Measurements from ENCODE around the gene MSL3B.

Gene MSL3B

GRCh38 chr2:233867993-233868532 is at the start of gene MSL3B:
Gene MSL3B, minus strand, starts transcription at chr2:233868386.
- DNase-seq, result peak; percentile 72 to 91 (median 82)

- DNase-seq, result no peak
Measured at GRCh38 chr2:233917116-233917515, 48.9 kb upstream of the MSL3B start, which contains the start of gene TRPM8. Gene TRPM8, plus strand, starts transcription at chr2:233917373. Its CDS starts 9,165 bp downstream, at chr2:233926538.

- no peak for DNase-seq
Measured at GRCh38 chr2:233915128-233915527, 46.9 kb upstream of the MSL3B start.

GRCh38 chr2:233912691-233913423 is 44.7 kb upstream of the MSL3B start:
- peak in 2 of 4 experiments; percentile 16 to 20 for DNase-seq

GRCh38 chr2:233907627-233908026 is 39.4 kb upstream of the MSL3B start:
- no peak for DNase-seq

- no peak for DNase-seq
Measured at GRCh38 chr2:233905945-233906344, 37.8 kb upstream of the MSL3B start.

GRCh38 chr2:233901884-233902283 is 33.7 kb upstream of the MSL3B start:
- DNase-seq, result no peak

- DNase-seq, result no peak
Measured at GRCh38 chr2:233901367-233901766, 33.2 kb upstream of the MSL3B start.

GRCh38 chr2:233896253-233896652 is 28.1 kb upstream of the MSL3B start:
- peak in 2 of 4 experiments; percentile 20 to 25 for DNase-seq

- no peak for DNase-seq
Measured at GRCh38 chr2:233892793-233893192, 24.6 kb upstream of the MSL3B start.

GRCh38 chr2:233882353-233882752 is 14.2 kb upstream of the MSL3B start:
- DNase-seq, result no peak

GRCh38 chr2:233872125-233872524 is 3.9 kb upstream of the MSL3B start:
- DNase-seq, result peak; percentile 9 to 39 (median 26)

GRCh38 chr2:233871432-233871831 is 3.2 kb upstream of the MSL3B start:
- DNase-seq, result no peak

- DNase-seq, result no peak
Measured at GRCh38 chr2:233866479-233866878, 1.7 kb downstream of the MSL3B start.

GRCh38 chr2:233865838-233866237 is 2.3 kb downstream of the MSL3B start:
- DNase-seq, result no peak

- no peak for DNase-seq
Measured at GRCh38 chr2:233862261-233862768, 5.9 kb downstream of the MSL3B start.

- DNase-seq, result no peak
Measured at GRCh38 chr2:233858331-233858730, 9.9 kb downstream of the MSL3B start.

GRCh38 chr2:233857511-233858141 is 10.6 kb downstream of the MSL3B start:
- peak; percentile 59 to 83 (median 68) for DNase-seq

- no peak for DNase-seq
Measured at GRCh38 chr2:233856184-233856583, 12.0 kb downstream of the MSL3B start.

- DNase-seq, result no peak
Measured at GRCh38 chr2:233855345-233855744, 12.8 kb downstream of the MSL3B start.

GRCh38 chr2:233854241-233854981 is 13.8 kb downstream of the MSL3B start, which contains the start of gene HJURP:
Gene HJURP, minus strand, starts transcription at chr2:233854535. Its CDS starts 35 bp downstream, at chr2:233854500.
- peak; percentile 94 to 96 (median 96) for DNase-seq

- no peak for DNase-seq
Measured at GRCh38 chr2:233853883-233854240, 14.3 kb downstream of the MSL3B start.

GRCh38 chr2:233853353-233853752 is 14.8 kb downstream of the MSL3B start:
- DNase-seq, result no peak

Data from suppressor macrophage (primary cell).